HepG2 (cell line): ENCODE data around the gene NRIP2. TPM values are rescaled to one million over a fixed set of nuclear protein-coding genes. Genes with fewer than 3 reads are reported as not detected.

Experiments used
- AKAP8 ChIP-seq: sonication (generic); formaldehyde crosslinking; IDR thresholded peaks from 2 replicates; pipeline ENCODE4 v1.5.1; 2020; ENCODE audit warnings: mild to moderate bottlenecking, missing genetic modification reagents
- GABPA ChIP-seq, 2 experiments: IDR thresholded peaks; 2 replicates each; pipeline ENCODE4 v1.6.1; 2011 to 2016; ENCODE audit warnings: low read depth in 2 of 2, low read length in 1 of 2, missing biosample characterization in 1 of 2, missing genetic modification characterization in 1 of 2
- JUND ChIP-seq: sonication (generic); formaldehyde crosslinking; IDR thresholded peaks from 2 replicates; pipeline ENCODE4 v1.8.0; 2022; ENCODE audit warnings: mild to moderate bottlenecking, missing genetic modification reagents
- MEIS1 ChIP-seq: sonication (generic); formaldehyde crosslinking; IDR thresholded peaks from 2 replicates; pipeline ENCODE4 v1.9.0; 2021; ENCODE audit warnings: mild to moderate bottlenecking, missing genetic modification reagents, moderate library complexity, borderline replicate concordance
- SCMH1 ChIP-seq: sonication (generic); formaldehyde crosslinking; IDR thresholded peaks from 2 replicates; pipeline ENCODE4 v1.9.0; 2021; ENCODE audit warnings: missing genetic modification reagents, mild to moderate bottlenecking, borderline replicate concordance
- TSC22D2 ChIP-seq: sonication (generic); formaldehyde crosslinking; IDR thresholded peaks from 2 replicates; pipeline ENCODE4 v1.5.1; 2020; ENCODE audit warnings: missing genetic modification reagents, mild to moderate bottlenecking, borderline replicate concordance
- XBP1 ChIP-seq: sonication (generic); formaldehyde crosslinking; IDR thresholded peaks from 2 replicates; pipeline ENCODE4 v1.5.0; 2020; ENCODE audit warnings: missing genetic modification reagents
- YEATS4 ChIP-seq: sonication (generic); formaldehyde crosslinking; IDR thresholded peaks from 2 replicates; pipeline ENCODE4 v1.4.0; 2020; ENCODE audit warnings: missing genetic modification reagents, borderline replicate concordance
- YY1 ChIP-seq: IDR thresholded peaks from 2 replicates; pipeline ENCODE4 v1.6.1; 2011; ENCODE audit warnings: low read length, low read depth, moderate library complexity, mild to moderate bottlenecking; ENCODE audit not compliant: insufficient read depth, insufficient replicate concordance
- ZFP37 ChIP-seq: sonication (generic); formaldehyde crosslinking; IDR thresholded peaks from 2 replicates; pipeline ENCODE4 v1.4.0; 2020; ENCODE audit warnings: missing genetic modification reagents, borderline replicate concordance
- ZFP41 ChIP-seq: sonication (generic); formaldehyde crosslinking; IDR thresholded peaks from 2 replicates; pipeline ENCODE4 v1.4.0; 2020; ENCODE audit warnings: mild to moderate bottlenecking, missing genetic modification reagents, borderline replicate concordance
- ZFP90 ChIP-seq: sonication (generic); formaldehyde crosslinking; IDR thresholded peaks from 2 replicates; pipeline ENCODE4 v1.8.0; 2022; ENCODE audit warnings: missing genetic modification reagents, mild to moderate bottlenecking, inconsistent platforms, borderline replicate concordance
- ZNF230 ChIP-seq: sonication (generic); formaldehyde crosslinking; IDR thresholded peaks from 2 replicates; pipeline ENCODE4 v1.4.0; 2020; ENCODE audit warnings: mild to moderate bottlenecking, missing genetic modification reagents
- ZNF263 ChIP-seq: sonication (generic); formaldehyde crosslinking; IDR thresholded peaks from 2 replicates; pipeline ENCODE4 v1.4.0; 2020; ENCODE audit warnings: missing genetic modification reagents
- ZNF510 ChIP-seq: sonication (generic); formaldehyde crosslinking; IDR thresholded peaks from 2 replicates; pipeline ENCODE4 v1.4.0; 2020; ENCODE audit warnings: low read depth, mild to moderate bottlenecking, missing genetic modification reagents
- ZNF83 ChIP-seq: sonication (generic); formaldehyde crosslinking; IDR thresholded peaks from 2 replicates; pipeline ENCODE4 v1.4.0; 2020; ENCODE audit warnings: missing genetic modification reagents, mild to moderate bottlenecking, borderline replicate concordance
- ZSCAN22 ChIP-seq: sonication (generic); formaldehyde crosslinking; IDR thresholded peaks from 2 replicates; pipeline ENCODE4 v1.4.0; 2020; ENCODE audit warnings: mild to moderate bottlenecking, missing genetic modification reagents
- ZSCAN9 ChIP-seq: IDR thresholded peaks from 2 replicates; pipeline ENCODE4 v1.6.1; 2016; ENCODE audit warnings: borderline replicate concordance
- polyA plus RNA-seq, 8 experiments: library from polyadenylated mRNA; depleted of rRNA in 3 of 8; stranded (reverse) in 7 of 8; unstranded in 1 of 8; fragments of >200 nt; fragmentation: Illumina TruSeq in 4 of 8; extraction: Trizol in 4 of 8; gene quantifications; 2 replicates each; pipeline versions ENCODE4 v1.2.1 to v1.2.3, GENCODE V29; 2011 to 2016; ENCODE audit warnings: low read depth in 4 of 8, missing spikeins in 1 of 8, mixed read lengths in 1 of 8; ENCODE audit not compliant: insufficient read depth in 1 of 8
- total RNA-seq, 5 experiments: library from RNA; depleted of rRNA; stranded (reverse); fragments of >200 nt; fragmentation: Illumina TruSeq; extraction: Trizol; gene quantifications; 2 replicates each; pipeline ENCODE4 v1.2.3, GENCODE V29; 2016; ENCODE audit warnings: low read depth in 1 of 5
- TF ChIP-seq, protein P1 (sequence below): sonication (generic); formaldehyde crosslinking; conservative IDR thresholded peaks from 2 replicates; pipeline ENCODE4 v1.4.0; 2020; ENCODE audit warnings: missing genetic modification reagents
- TF ChIP-seq, protein P2 (sequence below): sonication (generic); formaldehyde crosslinking; IDR thresholded peaks from 2 replicates; pipeline ENCODE4 v1.4.0; 2020; ENCODE audit warnings: missing genetic modification reagents, borderline replicate concordance
- TF ChIP-seq, protein P3 (sequence below): IDR thresholded peaks from 2 replicates; pipeline ENCODE4 v1.6.1; 2016; ENCODE audit warnings: missing biosample characterization, missing genetic modification reagents, low read depth

The NRIP2 gene
- total and polyA plus RNA-seq, 2 of the 13 experiments (the other 11 are each of a cell fraction or from before 2014, with no cell fraction given) = not detected

- TF ChIP-seq, protein P1, sequence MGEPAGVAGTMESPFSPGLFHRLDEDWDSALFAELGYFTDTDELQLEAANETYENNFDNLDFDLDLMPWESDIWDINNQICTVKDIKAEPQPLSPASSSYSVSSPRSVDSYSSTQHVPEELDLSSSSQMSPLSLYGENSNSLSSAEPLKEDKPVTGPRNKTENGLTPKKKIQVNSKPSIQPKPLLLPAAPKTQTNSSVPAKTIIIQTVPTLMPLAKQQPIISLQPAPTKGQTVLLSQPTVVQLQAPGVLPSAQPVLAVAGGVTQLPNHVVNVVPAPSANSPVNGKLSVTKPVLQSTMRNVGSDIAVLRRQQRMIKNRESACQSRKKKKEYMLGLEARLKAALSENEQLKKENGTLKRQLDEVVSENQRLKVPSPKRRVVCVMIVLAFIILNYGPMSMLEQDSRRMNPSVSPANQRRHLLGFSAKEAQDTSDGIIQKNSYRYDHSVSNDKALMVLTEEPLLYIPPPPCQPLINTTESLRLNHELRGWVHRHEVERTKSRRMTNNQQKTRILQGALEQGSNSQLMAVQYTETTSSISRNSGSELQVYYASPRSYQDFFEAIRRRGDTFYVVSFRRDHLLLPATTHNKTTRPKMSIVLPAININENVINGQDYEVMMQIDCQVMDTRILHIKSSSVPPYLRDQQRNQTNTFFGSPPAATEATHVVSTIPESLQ (CRISPR knock-in tag) = no peak
- no peak for TF ChIP-seq SCMH1
- no peak for TF ChIP-seq ZSCAN22 (CRISPR knock-in tag)
- no peak for TF ChIP-seq AKAP8 (CRISPR knock-in tag)
- no peak for TF ChIP-seq YEATS4
- no peak for TF ChIP-seq JUND (CRISPR knock-in tag)
- TF ChIP-seq ZNF230 (CRISPR knock-in tag) = 0 out of 2 replicates have a peak, but pooled peaks have one; percentile 33
- no peak for TF ChIP-seq YY1
- no peak for TF ChIP-seq TSC22D2 (CRISPR knock-in tag)
- TF ChIP-seq MEIS1 (CRISPR knock-in tag) = 0 out of 2 replicates have a peak, but pooled peaks have one; percentile 43
- TF ChIP-seq GABPA (IDR thresholded peaks at IDR 0.05; ENCODE audit: low read depth, low read length) = no peak
- TF ChIP-seq GABPA (CRISPR knock-in tag; IDR thresholded peaks at IDR 0.05; ENCODE audit: low read depth) = no peak
- TF ChIP-seq, protein P2, sequence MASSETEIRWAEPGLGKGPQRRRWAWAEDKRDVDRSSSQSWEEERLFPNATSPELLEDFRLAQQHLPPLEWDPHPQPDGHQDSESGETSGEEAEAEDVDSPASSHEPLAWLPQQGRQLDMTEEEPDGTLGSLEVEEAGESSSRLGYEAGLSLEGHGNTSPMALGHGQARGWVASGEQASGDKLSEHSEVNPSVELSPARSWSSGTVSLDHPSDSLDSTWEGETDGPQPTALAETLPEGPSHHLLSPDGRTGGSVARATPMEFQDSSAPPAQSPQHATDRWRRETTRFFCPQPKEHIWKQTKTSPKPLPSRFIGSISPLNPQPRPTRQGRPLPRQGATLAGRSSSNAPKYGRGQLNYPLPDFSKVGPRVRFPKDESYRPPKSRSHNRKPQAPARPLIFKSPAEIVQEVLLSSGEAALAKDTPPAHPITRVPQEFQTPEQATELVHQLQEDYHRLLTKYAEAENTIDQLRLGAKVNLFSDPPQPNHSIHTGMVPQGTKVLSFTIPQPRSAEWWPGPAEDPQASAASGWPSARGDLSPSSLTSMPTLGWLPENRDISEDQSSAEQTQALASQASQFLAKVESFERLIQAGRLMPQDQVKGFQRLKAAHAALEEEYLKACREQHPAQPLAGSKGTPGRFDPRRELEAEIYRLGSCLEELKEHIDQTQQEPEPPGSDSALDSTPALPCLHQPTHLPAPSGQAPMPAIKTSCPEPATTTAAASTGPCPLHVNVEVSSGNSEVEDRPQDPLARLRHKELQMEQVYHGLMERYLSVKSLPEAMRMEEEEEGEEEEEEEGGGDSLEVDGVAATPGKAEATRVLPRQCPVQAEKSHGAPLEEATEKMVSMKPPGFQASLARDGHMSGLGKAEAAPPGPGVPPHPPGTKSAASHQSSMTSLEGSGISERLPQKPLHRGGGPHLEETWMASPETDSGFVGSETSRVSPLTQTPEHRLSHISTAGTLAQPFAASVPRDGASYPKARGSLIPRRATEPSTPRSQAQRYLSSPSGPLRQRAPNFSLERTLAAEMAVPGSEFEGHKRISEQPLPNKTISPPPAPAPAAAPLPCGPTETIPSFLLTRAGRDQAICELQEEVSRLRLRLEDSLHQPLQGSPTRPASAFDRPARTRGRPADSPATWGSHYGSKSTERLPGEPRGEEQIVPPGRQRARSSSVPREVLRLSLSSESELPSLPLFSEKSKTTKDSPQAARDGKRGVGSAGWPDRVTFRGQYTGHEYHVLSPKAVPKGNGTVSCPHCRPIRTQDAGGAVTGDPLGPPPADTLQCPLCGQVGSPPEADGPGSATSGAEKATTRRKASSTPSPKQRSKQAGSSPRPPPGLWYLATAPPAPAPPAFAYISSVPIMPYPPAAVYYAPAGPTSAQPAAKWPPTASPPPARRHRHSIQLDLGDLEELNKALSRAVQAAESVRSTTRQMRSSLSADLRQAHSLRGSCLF = no peak
- TF ChIP-seq XBP1 = no peak
- 0 out of 2 replicates have a peak, but pooled peaks have one; percentile 39 for TF ChIP-seq ZFP90 (CRISPR knock-in tag)
- TF ChIP-seq ZFP37 (CRISPR knock-in tag) = no peak
- TF ChIP-seq ZNF510 (CRISPR knock-in tag) = 0 out of 2 replicates have a peak, but pooled peaks have one; percentile 36
- TF ChIP-seq ZFP41 (CRISPR knock-in tag) = no peak
- TF ChIP-seq, protein P3, sequence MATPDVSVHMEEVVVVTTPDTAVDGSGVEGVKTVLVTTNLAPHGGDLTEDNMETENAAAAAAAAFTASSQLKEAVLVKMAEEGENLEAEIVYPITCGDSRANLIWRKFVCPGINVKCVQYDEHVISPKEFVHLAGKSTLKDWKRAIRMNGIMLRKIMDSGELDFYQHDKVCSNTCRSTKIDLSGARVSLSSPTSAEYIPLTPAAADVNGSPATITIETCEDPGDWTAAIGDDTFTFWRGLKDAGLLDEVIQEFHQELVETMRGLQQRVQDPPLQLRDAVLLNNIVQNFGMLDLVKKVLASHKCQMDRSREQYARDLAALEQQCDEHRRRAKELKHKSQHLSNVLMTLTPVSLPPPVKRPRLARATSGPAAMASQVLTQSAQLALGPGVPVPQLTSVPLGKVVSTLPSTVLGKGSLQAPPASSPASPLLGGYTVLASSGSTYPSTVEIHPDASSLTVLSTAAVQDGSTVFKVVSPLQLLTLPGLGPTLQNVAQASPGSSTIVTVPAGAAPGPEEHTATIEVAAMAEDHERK (CRISPR knock-in tag) = no peak
- TF ChIP-seq ZNF263 = no peak; the same call in 1 of the 2 replicates
- TF ChIP-seq ZNF83 (CRISPR knock-in tag) = no peak
- TF ChIP-seq ZSCAN9 (CRISPR knock-in tag) = no peak
Measured at GRCh38 chr12:2877953-2878732, 43.3 kb upstream of the NRIP2 start (continued).
